Measurements from ENCODE around the gene SLC22A12.

The SLC22A12 gene

GRCh38 chr11:64604458-64605243, 13.6 kb downstream of the SLC22A12 start:
- DNase-seq (ENCODE audit: low spot score), result no peak

GRCh38 chr11:64605244-64605560, 14.2 kb downstream of the SLC22A12 start:
- DNase-seq (ENCODE audit: low spot score), result no peak

GRCh38 chr11:64605656-64606585, 14.9 kb downstream of the SLC22A12 start:
- no peak for DNase-seq (ENCODE audit: low spot score)

GRCh38 chr11:64606796-64607380, 15.9 kb downstream of the SLC22A12 start:
- DNase-seq (ENCODE audit: low spot score), result no peak

- DNase-seq (ENCODE audit: low spot score), result no peak
Observed at GRCh38 chr11:64607381-64607985, 16.5 kb downstream of the SLC22A12 start.

GRCh38 chr11:64608046-64608445, 17.0 kb downstream of the SLC22A12 start:
- DNase-seq (ENCODE audit: low spot score), result peak; percentile 23

- DNase-seq (ENCODE audit: low spot score), result no peak
Observed at GRCh38 chr11:64608636-64609035, 17.6 kb downstream of the SLC22A12 start.

GRCh38 chr11:64609436-64610047, 18.5 kb downstream of the SLC22A12 start:
- DNase-seq (ENCODE audit: low spot score), result no peak

GRCh38 chr11:64610596-64610995, 19.6 kb downstream of the SLC22A12 start:
- no peak for DNase-seq (ENCODE audit: low spot score)

GRCh38 chr11:64611176-64611575, 20.2 kb downstream of the SLC22A12 start:
- no peak for DNase-seq (ENCODE audit: low spot score)

- DNase-seq (ENCODE audit: low spot score), result no peak
Observed at GRCh38 chr11:64611869-64612646, 21.0 kb downstream of the SLC22A12 start.

- no peak for DNase-seq (ENCODE audit: low spot score)
Observed at GRCh38 chr11:64613648-64614047, 22.6 kb downstream of the SLC22A12 start.

GRCh38 chr11:64614917-64615316, 23.9 kb downstream of the SLC22A12 start:
- DNase-seq (ENCODE audit: low spot score), result no peak

GRCh38 chr11:64616817-64617216, 25.8 kb downstream of the SLC22A12 start:
- no peak for DNase-seq (ENCODE audit: low spot score)

GRCh38 chr11:64619196-64619595, 28.2 kb downstream of the SLC22A12 start:
- DNase-seq (ENCODE audit: low spot score), result no peak

- no peak for DNase-seq (ENCODE audit: low spot score)
Observed at GRCh38 chr11:64619811-64620380, 28.9 kb downstream of the SLC22A12 start.

- no peak for DNase-seq (ENCODE audit: low spot score)
Observed at GRCh38 chr11:64620381-64620971, 29.5 kb downstream of the SLC22A12 start.

- DNase-seq (ENCODE audit: low spot score), result no peak
Observed at GRCh38 chr11:64621283-64622019, 30.4 kb downstream of the SLC22A12 start.

- no peak for DNase-seq (ENCODE audit: low spot score)
Observed at GRCh38 chr11:64622681-64623080, 31.7 kb downstream of the SLC22A12 start.
